ENCODE measurements around the gene RPAP3. TPM values are rescaled to one million over a fixed set of nuclear protein-coding genes. Genes with fewer than 3 reads are reported as not detected.

Gene RPAP3
- total RNA-seq, result 24.3 TPM

GRCh38 chr12:47705566-47706425, at the start of gene RPAP3:
Gene RPAP3 (minus strand): TSS chr12:47706030. CDS start chr12:47702840, 3,190 bp downstream.
- peak; percentile 91 for DNase-seq

- DNase-seq, result no peak
Observed at GRCh38 chr12:47754881-47755280, 49.1 kb upstream of the RPAP3 start.

GRCh38 chr12:47754126-47754525, 48.3 kb upstream of the RPAP3 start:
- DNase-seq, result no peak

- DNase-seq, result no peak
Observed at GRCh38 chr12:47753021-47754001, 47.5 kb upstream of the RPAP3 start.

- DNase-seq, result no peak
Observed at GRCh38 chr12:47752552-47752951, 46.7 kb upstream of the RPAP3 start.

GRCh38 chr12:47752121-47752520, 46.3 kb upstream of the RPAP3 start:
- DNase-seq, result no peak

- no peak for DNase-seq
Observed at GRCh38 chr12:47751561-47751960, 45.7 kb upstream of the RPAP3 start.

- DNase-seq, result no peak
Observed at GRCh38 chr12:47750916-47751470, 45.2 kb upstream of the RPAP3 start.

GRCh38 chr12:47750229-47750798, 44.5 kb upstream of the RPAP3 start:
- DNase-seq, result no peak

GRCh38 chr12:47748899-47749298, 43.1 kb upstream of the RPAP3 start:
- no peak for DNase-seq

- no peak for DNase-seq
Observed at GRCh38 chr12:47748507-47748828, 42.6 kb upstream of the RPAP3 start.

GRCh38 chr12:47747596-47748506, 42.0 kb upstream of the RPAP3 start:
- no peak for DNase-seq

GRCh38 chr12:47747126-47747525, 41.3 kb upstream of the RPAP3 start:
- DNase-seq, result no peak

GRCh38 chr12:47746523-47746922, 40.7 kb upstream of the RPAP3 start:
- DNase-seq, result no peak

- DNase-seq, result no peak
Observed at GRCh38 chr12:47746073-47746472, 40.2 kb upstream of the RPAP3 start.

GRCh38 chr12:47745485-47746041, 39.7 kb upstream of the RPAP3 start:
- DNase-seq, result no peak

GRCh38 chr12:47744778-47745436, 39.1 kb upstream of the RPAP3 start:
- no peak for DNase-seq

GRCh38 chr12:47744005-47744651, 38.3 kb upstream of the RPAP3 start:
- DNase-seq, result no peak

- DNase-seq, result no peak
Observed at GRCh38 chr12:47743311-47743860, 37.6 kb upstream of the RPAP3 start.
